GM18526 (cell line): ENCODE data around the gene HIGD1B.

ENCODE experiments used
- POLR2A ChIP-seq: IDR thresholded peaks from 3 replicates; pipeline ENCODE4 v1.6.1; 2011; ENCODE audit not compliant: insufficient read length; ENCODE audit errors: extremely low read depth

HIGD1B gene

DNA sequence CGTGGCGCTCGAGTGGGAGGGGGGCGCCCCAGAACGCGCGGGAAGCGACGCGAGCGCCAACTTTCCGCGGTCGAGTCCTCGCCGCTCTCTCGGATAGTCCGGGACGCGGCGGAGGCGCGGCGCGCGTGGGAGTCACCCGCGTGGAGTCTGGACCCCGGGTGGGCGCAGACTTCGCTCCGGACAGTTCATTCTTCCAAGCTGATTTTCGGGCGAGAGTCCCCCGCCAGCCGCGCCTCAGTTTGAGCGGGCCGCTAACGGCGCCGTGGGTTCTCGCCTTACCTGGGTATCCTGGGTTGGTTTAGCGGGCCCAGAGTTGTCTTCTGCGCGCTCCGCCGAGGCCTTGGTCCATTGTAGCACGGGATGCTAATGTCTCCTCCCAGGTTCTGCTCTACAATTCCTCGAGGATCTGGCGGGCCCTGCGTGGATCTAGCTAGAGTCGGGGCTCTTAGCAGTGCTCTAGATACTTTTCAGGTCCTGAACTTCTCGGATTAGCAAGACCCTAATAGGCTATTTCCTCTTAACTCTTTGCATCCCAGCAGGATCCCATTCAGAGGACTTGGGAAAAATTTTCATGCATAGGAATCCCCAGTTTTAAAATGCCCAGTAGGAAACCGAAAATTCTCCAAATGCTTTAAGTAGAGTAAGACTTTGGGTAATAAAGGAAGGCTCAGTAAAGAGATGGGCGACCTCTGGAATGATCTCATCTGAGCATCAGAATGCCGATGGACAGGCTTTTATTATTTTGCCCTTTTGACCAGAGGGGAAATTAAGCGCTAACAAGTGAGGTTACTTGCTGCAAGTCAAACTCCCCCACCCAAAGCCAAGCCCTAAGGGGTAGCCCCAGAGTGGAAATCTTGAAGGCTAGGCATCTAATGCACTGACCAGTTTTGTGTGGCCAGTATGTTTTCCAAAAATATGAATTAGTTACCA, 17.1 kb upstream of the HIGD1B start:
- no peak for TF ChIP-seq POLR2A

DNA sequence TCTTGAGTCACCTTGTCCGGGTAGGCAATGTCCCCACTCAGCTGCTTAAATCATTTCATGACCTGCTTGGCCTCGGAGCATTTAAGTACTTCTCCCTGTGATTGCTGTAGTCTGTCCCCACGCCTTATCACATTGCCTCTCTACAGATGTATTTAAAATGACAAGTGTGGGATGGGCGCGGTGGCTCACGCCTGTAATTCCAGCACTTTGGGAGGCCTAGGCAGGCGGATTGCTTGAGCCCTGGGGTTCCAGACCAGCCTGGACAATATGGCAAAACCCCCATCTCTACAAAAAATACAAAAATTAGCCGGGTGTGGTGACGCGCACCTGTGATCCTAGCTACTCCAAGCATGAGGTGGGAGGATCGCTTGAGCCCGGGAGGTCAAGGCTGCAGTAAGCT, 16.3 kb upstream of the HIGD1B start:
- no peak for TF ChIP-seq POLR2A

DNA sequence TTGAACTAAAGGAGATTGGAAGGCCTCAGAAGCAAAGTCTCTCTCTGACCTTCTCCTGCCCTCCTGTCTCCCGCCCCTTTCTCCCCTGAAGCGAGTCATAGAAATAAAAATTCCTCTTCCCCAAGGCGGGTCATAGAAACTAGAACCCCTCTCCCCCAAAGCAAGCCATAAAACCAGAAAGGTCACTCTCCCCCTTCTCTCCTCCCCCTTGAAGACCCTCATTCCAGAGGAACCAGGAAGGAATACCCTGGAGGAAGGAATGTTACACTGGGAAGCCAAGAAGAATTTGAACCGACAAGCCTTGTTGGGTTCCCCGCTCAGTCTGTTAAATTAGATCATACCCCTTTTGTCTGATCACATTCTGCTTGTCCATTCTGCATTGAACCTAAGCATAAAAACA, 14.9 kb upstream of the HIGD1B start:
- no peak for TF ChIP-seq POLR2A

DNA sequence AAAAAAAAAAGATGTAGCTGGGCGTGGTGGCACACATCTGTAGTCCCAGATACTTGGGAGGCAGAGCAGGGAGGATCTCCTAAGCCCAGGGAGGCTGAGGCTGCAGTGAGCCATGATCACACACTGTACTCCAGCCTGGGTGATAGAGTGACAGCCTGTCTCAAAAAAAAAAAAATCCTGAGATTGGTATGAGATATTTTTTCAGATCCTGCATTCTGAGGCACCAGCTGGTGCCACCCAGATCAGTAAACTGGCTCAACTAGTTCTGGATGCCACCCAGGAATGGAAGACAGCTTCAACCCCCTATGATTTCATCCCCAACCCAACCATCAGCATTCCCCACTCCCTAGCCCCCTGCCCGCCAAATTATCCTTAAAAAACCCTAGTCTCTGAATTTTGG, 10.5 kb upstream of the HIGD1B start:
- TF ChIP-seq POLR2A: no peak

DNA sequence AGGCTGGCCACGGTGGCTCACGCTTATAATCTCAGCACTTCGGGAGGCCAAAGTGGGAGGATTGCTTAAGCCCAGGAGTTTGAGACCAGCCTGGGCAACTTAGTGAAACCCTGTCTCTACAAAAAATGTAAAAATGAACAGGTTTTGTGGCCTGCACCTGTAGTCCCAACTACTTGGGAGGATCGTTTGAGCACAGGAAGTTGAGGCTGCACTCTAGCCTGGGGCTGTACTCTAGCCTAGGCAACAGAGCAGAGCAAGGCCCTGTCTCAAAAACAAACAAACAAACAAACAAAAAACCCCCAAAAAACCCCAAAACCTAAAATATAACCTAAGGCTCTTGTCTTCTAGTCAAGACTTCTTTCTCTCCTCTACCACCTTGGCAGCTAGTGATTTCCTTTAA, 7.4 kb upstream of the HIGD1B start:
- TF ChIP-seq POLR2A: no peak

DNA sequence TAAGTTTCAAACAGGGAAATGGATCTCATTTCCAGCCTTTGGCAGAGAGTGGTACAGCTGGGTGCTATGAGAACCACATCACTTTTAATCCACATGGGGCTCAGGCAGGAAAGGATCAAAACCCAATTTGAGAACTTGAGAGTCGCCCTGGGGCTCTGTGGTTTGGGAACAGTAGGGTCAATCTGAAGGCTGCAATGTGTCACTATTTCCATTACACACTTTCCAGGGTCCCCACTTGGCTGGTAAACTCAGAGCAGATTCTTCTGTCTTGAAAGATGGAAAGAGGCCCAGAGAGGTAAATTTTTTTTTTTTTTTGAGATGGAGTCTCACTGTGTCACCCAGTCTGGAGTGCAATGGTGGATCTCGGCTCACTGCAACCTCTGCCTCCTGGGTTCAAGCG, 6.7 kb upstream of the HIGD1B start:
- no peak for TF ChIP-seq POLR2A

DNA sequence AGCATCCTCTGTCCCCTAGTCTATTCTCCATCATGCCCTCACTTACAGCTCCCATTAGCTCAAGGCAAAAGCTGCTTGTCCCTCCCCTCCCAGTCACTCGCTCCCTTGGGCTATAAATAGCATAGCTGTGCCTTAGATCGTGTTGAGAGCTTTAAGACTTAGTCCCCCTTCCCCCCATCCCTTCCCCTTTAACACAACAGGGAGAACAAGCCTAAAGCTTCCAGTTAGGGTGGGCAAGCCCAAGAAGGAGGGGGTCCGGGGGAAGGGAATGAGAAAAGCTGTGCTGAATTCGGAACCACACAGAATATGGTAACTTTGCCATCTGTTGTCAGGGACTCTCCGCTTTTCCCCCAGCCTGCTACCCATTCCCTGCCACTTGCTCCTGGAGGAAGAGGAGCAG, 4.9 kb upstream of the HIGD1B start:
- no peak for TF ChIP-seq POLR2A

DNA sequence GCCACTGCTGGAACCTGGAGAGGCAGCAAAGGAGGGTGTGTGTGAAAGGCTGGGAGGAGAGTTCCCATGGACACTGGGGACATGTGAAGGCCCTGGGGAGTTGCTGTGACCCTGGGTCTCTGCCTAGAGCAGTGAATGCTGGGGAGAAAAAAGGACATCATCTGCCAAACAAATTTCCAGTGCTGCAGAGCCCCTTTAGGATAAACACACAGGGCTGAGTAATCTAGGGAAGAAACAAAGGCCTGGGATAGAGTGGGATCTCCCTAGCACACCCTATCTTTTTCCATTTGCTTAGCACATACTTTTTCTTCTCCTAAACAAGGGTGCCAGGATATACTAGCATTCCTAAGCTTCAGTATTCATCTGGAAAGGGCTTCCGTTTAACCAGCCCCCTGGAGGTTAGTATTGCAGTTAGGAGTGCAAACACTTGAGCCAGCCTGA, 3.3 kb upstream of the HIGD1B start:
- no peak for TF ChIP-seq POLR2A

DNA sequence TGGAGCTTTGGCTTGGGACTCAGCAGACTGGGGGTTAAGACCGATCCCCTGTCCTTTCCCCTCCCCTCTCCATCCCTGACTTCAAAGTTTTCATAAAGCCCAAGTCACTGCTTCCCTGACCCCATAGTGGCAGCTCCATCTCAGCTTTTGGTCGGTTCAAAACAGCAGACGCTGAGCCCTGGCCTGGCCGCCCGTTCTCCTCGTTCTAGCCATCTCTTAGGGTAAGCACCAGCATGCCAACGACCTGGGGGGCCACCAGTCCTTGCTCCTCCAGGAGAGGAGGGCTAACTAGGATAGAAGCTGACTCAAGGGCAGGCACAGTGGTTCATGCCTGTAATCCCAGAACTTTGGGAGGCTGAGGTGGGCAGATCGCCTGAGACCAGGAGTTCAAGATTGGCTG, 1.5 kb upstream of the HIGD1B start:
- no peak for TF ChIP-seq POLR2A

DNA sequence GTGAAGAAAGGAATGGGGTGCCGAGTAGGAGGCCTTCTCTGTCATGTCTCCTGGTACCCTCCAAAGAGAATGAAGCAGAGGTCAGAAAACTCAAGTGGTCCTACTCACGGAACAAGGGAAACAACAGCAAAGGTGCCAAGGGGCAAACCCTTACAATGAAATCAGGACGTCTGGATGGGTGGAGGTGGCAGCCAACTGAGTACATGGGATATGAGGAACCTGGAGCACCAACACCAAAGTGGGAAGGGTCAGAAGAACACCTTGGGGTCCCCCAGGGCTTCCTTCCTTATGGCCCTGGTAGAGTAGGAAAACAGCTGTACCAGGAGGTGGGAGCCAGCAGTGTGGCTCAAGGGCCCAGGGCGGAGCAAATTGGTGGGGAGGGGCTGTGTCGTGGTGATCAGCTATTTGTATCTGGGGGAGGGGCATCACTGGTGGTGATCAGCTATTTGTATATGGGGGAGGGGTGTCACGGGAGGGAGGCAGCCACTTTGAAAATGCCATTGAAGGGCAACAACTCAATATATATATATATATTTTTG, 643 bp downstream of the HIGD1B start:
- no peak for TF ChIP-seq POLR2A

DNA sequence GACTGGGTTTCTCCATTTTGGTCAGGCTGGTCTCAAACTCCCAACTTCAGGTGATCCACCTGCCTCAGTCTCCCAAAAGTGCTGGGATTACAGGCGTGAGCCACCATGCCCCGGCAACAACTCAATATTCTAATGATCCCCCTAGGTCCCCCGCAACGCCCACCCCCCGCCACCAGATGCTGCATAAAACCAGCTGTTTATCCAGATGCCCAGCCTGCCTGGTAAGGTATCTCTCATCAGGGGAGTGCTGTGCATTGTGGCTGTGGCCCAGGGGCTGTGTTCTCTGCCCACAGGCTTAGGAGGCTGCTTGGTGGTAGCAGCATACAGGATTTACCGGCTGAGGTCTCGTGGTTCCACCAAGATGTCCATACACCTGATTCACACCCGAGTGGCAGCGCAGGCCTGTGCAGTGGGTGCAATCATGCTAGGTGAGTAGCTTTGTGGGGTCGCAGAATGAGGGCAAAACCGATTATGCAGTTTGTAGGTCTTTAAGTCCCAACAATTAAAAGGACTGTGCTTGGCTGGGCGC, 1.3 kb downstream of the HIGD1B start:
- TF ChIP-seq POLR2A: no peak

DNA sequence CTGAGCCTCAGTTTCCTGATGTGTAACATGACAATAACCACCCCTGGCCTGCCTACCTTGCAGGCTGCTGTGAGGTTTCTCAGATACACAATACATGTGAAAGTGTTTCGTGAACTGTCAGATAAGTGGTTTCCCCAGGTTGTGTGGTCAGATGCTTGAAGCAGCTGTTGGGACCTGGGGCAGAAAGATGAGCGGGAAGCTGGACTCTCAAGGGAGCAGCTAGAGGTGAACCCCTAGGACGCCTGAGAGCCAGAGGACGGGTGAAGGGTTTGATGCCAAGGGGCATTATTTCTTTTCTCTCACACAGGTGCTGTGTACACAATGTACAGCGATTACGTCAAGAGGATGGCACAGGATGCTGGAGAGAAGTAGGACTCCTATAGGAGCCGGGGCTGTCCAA, 2.3 kb downstream of the HIGD1B start:
- TF ChIP-seq POLR2A: no peak

DNA sequence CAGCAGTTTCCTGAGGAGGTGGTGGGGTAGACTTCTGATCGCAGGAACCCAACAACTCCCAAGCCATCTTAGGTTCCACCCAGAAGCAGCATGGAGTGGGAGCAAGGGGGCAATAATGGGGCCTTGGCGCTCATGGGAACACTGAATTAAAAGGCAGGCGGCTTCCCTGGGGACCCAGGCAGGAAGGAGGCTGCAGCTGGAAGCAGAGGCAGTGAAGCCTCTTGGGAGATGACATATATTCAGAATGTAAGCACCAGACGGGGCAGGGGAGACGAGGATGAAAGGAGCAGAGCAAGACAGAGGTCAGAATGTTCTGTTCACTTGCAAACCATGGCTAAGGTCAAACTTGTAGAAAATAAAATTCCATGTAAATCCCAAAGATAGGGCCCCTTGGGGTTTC, 2.9 kb downstream of the HIGD1B start:
- TF ChIP-seq POLR2A: no peak

DNA sequence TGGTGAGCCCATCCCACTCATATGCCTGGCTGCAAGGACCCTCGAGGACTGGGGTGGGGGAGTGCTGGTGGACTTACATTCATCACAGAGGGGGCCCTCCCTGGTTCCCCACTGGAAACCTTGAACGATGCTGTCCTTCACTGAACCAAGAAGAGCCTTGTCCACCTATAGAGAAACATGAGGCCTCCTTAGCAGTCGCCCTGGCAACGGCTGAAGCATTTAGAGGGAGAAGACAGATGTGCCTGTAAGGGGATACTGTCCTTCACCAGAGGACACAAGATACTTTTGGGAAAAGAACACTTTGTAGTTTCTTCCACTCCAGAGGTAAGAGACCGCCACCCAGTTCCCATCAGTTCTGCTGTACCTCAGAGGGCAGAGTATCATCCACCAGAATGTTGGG, 6.5 kb downstream of the HIGD1B start:
- TF ChIP-seq POLR2A: no peak

DNA sequence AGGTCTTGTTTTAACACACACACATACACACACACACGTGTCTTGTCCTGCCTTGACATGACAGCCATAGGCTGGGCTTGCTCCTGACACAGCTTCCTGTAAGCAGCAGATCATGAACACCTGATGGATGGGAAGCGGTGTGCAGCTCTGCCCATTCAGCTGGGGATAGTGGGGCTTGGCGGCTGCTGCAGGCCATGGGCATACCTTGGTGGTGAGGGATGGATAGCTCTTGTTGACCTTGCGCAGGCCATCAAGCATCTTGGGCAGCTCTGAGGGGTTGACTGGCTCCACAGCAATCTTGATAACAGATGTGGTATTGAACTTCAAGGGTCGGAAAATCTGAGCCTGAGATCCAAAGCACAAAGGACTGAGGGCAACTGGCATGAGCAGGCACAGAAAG, 12.0 kb downstream of the HIGD1B start:
- TF ChIP-seq POLR2A: no peak

DNA sequence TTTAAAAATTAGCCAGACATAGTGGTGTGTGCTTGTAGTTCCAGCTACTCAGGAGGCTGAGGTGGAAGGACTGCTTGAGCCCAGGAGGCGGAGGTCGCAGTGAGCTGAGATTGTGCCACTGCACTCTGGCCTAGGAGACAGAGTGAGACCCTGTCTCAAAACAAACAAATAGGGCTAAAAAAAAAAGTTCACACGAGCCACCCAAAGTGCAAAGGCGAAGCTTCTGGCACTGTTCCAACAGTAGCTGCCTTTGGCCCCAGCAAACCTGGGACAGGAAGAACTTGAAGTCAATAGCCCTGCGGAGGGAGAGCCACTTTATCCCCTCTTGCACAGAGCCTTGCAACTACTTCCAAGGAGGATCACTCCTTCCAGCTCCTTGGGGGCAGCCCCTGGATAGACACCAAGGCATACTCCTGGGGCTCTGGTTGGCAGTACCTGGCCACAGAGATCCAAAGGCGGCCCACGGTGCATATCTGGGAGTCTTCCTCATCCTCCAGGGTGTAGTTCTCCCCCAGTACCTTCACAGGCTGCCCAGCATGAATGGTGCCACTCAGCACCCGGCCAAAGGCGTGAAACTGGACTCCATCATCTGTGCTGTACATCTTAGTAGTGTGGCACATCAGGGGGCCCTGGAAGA, 14.7 kb downstream of the HIGD1B start:
- TF ChIP-seq POLR2A: no peak
